ENCODE data around the gene SPOUT1.
A peak's percentile ranks its signal among the peaks of the same experiment; 100 is the strongest.

Gene SPOUT1

GRCh38 chr9:128870128-128870940, 40.7 kb upstream of the SPOUT1 start:
- Histone ChIP-seq H3K27me3 (replicated peaks; ENCODE audit: insufficient read depth, low read length) (no peaks in the 10 kb centered on the region), H3K27ac (ENCODE audit: low read length) (no peak overlapping the region), H3K4me3 (ENCODE audit: low read length) (no peak overlapping the region), H3K36me3 (replicated peaks; ENCODE audit: insufficient read depth, low read length) (no peaks in the 10 kb centered on the region), H3K9me2 (replicated peaks; ENCODE audit: insufficient read depth, low read length) (no peaks in the 10 kb centered on the region), H4K20me1 (ENCODE audit: insufficient read depth, low read length) (no peaks in the 10 kb centered on the region), H2AFZ (ENCODE audit: low read length) (no peak overlapping the region), H3K4me1 (ENCODE audit: low read length) (no peaks in the 10 kb centered on the region), H3K9me3 (replicated peaks; ENCODE audit: insufficient read depth, low read length) (no peaks in the 10 kb centered on the region), H3K79me2 (ENCODE audit: low read length) (no peaks in the 10 kb centered on the region), H3K9ac (ENCODE audit: low read length) (no peak overlapping the region), H3F3A (ENCODE audit: insufficient read depth, low read length) (no peaks in the 10 kb centered on the region), H3K4me2 (ENCODE audit: low read depth, low read length) (no peak overlapping the region)
- no peak for DNase-seq
- TF ChIP-seq EZH2phosphoT487 (IDR thresholded peaks at IDR 0.05; ENCODE audit: low read length), result no peak

- no peak overlapping the region for H3K9ac ChIP-seq (ENCODE audit: low read length)
- no peak overlapping the region for H3K4me2 ChIP-seq (ENCODE audit: low read depth, low read length)
- no peaks in the 10 kb centered on the region for H3K36me3 ChIP-seq (replicated peaks; ENCODE audit: insufficient read depth, low read length)
- H3K79me2 ChIP-seq (ENCODE audit: low read length), result no peaks in the 10 kb centered on the region
- no peaks in the 10 kb centered on the region for H4K20me1 ChIP-seq (ENCODE audit: insufficient read depth, low read length)
- no peaks in the 10 kb centered on the region for H3K9me3 ChIP-seq (replicated peaks; ENCODE audit: insufficient read depth, low read length)
- no peaks in the 10 kb centered on the region for H3F3A ChIP-seq (ENCODE audit: insufficient read depth, low read length)
- no peaks in the 10 kb centered on the region for H3K9me2 ChIP-seq (replicated peaks; ENCODE audit: insufficient read depth, low read length)
- H3K27ac ChIP-seq (ENCODE audit: low read length), result no peak overlapping the region
- DNase-seq, result peak; percentile 80
- TF ChIP-seq CTCF (IDR thresholded peaks at IDR 0.05; ENCODE audit: low read length) (peak; percentile 91), EZH2phosphoT487 (IDR thresholded peaks at IDR 0.05; ENCODE audit: low read length) (no peak), EZH2 (optimal IDR thresholded peaks at IDR 0.05; ENCODE audit: low read depth, low read length) (no peak)
- H3K4me3 ChIP-seq (ENCODE audit: low read length), result no peak overlapping the region
- H3K4me1 ChIP-seq (ENCODE audit: low read length), result no peaks in the 10 kb centered on the region
- no peak overlapping the region for H2AFZ ChIP-seq (ENCODE audit: low read length)
- no peaks in the 10 kb centered on the region for H3K27me3 ChIP-seq (replicated peaks; ENCODE audit: insufficient read depth, low read length)
These were observed 34.1 kb upstream of the SPOUT1 start for GRCh38 chr9:128863647-128864046.

- Histone ChIP-seq H3K9me2 (replicated peaks; ENCODE audit: insufficient read depth, low read length) (no peaks in the 10 kb centered on the region), H4K20me1 (ENCODE audit: insufficient read depth, low read length) (no peaks in the 10 kb centered on the region), H3K9me3 (replicated peaks; ENCODE audit: insufficient read depth, low read length) (no peaks in the 10 kb centered on the region), H3K36me3 (replicated peaks; ENCODE audit: insufficient read depth, low read length) (no peaks in the 10 kb centered on the region), H3K79me2 (ENCODE audit: low read length) (no peaks in the 10 kb centered on the region), H3K4me2 (ENCODE audit: low read depth, low read length) (no peak overlapping the region), H3K4me1 (ENCODE audit: low read length) (no peaks in the 10 kb centered on the region), H3K27me3 (replicated peaks; ENCODE audit: insufficient read depth, low read length) (no peaks in the 10 kb centered on the region), H3K9ac (ENCODE audit: low read length) (no peak overlapping the region), H3K4me3 (ENCODE audit: low read length) (no peak overlapping the region), H3K27ac (ENCODE audit: low read length) (no peak overlapping the region), H2AFZ (ENCODE audit: low read length) (no peak overlapping the region), H3F3A (ENCODE audit: insufficient read depth, low read length) (no peaks in the 10 kb centered on the region)
- TF ChIP-seq EZH2 (optimal IDR thresholded peaks at IDR 0.05; ENCODE audit: low read depth, low read length), result no peak
- TF ChIP-seq CTCF (IDR thresholded peaks at IDR 0.05; ENCODE audit: low read length), result no peak
- TF ChIP-seq EZH2phosphoT487 (IDR thresholded peaks at IDR 0.05; ENCODE audit: low read length), result no peak
- DNase-seq, result no peak
These were observed 32.8 kb upstream of the SPOUT1 start for GRCh38 chr9:128862401-128862851.

- no peaks in the 10 kb centered on the region for H3F3A ChIP-seq (ENCODE audit: insufficient read depth, low read length)
- no peak overlapping the region for H3K27ac ChIP-seq (ENCODE audit: low read length)
These were observed 31.9 kb upstream of the SPOUT1 start for GRCh38 chr9:128861501-128861900.

More at GRCh38 chr9:128861501-128861900, 31.9 kb upstream of the SPOUT1 start:
- Histone ChIP-seq H3K4me3 (ENCODE audit: low read length) (no peak overlapping the region), H3K79me2 (ENCODE audit: low read length) (no peaks in the 10 kb centered on the region), H3K9ac (ENCODE audit: low read length) (no peak overlapping the region), H3K9me2 (replicated peaks; ENCODE audit: insufficient read depth, low read length) (no peaks in the 10 kb centered on the region), H3K4me1 (ENCODE audit: low read length) (no peaks in the 10 kb centered on the region), H3K36me3 (replicated peaks; ENCODE audit: insufficient read depth, low read length) (no peaks in the 10 kb centered on the region), H2AFZ (ENCODE audit: low read length) (no peak overlapping the region), H3K27me3 (replicated peaks; ENCODE audit: insufficient read depth, low read length) (no peaks in the 10 kb centered on the region), H4K20me1 (ENCODE audit: insufficient read depth, low read length) (no peaks in the 10 kb centered on the region), H3K9me3 (replicated peaks; ENCODE audit: insufficient read depth, low read length) (no peaks in the 10 kb centered on the region), H3K4me2 (ENCODE audit: low read depth, low read length) (no peak overlapping the region)
- no peak for DNase-seq
- TF ChIP-seq CTCF (IDR thresholded peaks at IDR 0.05; ENCODE audit: low read length) (no peak), EZH2phosphoT487 (IDR thresholded peaks at IDR 0.05; ENCODE audit: low read length) (no peak), EZH2 (optimal IDR thresholded peaks at IDR 0.05; ENCODE audit: low read depth, low read length) (no peak)

Measured in MM.1S (cell line).